Stimulated activated CD8-positive, alpha-beta memory T cell treated with anti-CD3 and anti-CD28 coated beads, Interleukin-7, amount 100 ng/mL, for 1 hour (primary cell): ENCODE data around the gene GTF2F2.
"Not testable (repeated sequence)": the region's sequence is repeated elsewhere in the genome, so short reads cannot be mapped to it uniquely, and the experiment has no call there.

ENCODE experiments used
- DNase-seq, 2 donors: peaks; one replicate each; pipeline ENCODE4 v3.0.0-alpha.2; 2020; ENCODE audit warnings: low read depth in 2 of 2

Gene GTF2F2

GRCh38 chr13:45249662-45250061 is 129.4 kb downstream of the GTF2F2 start:
- DNase-seq, result no peak

- no peak for DNase-seq
These were observed 134.1 kb downstream of the GTF2F2 start for GRCh38 chr13:45254396-45254795.

- no peak for DNase-seq
These were observed 135.1 kb downstream of the GTF2F2 start for GRCh38 chr13:45255247-45255987.

GRCh38 chr13:45256254-45256653 is 135.9 kb downstream of the GTF2F2 start:
- DNase-seq, result no peak

- no peak for DNase-seq
These were observed 137.5 kb downstream of the GTF2F2 start for GRCh38 chr13:45257638-45258333.

- DNase-seq, result no peak
These were observed 138.0 kb downstream of the GTF2F2 start for GRCh38 chr13:45258334-45258675.

- no peak for DNase-seq
These were observed 146.9 kb downstream of the GTF2F2 start for GRCh38 chr13:45267215-45267614.

GRCh38 chr13:45269204-45269603 is 148.9 kb downstream of the GTF2F2 start:
- no peak for DNase-seq

- no peak for DNase-seq
These were observed 156.6 kb downstream of the GTF2F2 start for GRCh38 chr13:45276913-45277312.

- DNase-seq, result no peak
These were observed 157.9 kb downstream of the GTF2F2 start for GRCh38 chr13:45278096-45278645.

GRCh38 chr13:45280011-45280410 is 159.7 kb downstream of the GTF2F2 start:
- no peak for DNase-seq

GRCh38 chr13:45280751-45281634 is 160.7 kb downstream of the GTF2F2 start:
- DNase-seq, result peak in 1 of 2 donors; percentile 5

- DNase-seq, result no peak
These were observed 162.7 kb downstream of the GTF2F2 start for GRCh38 chr13:45282994-45283393.

- DNase-seq, result no peak
These were observed 169.7 kb downstream of the GTF2F2 start for GRCh38 chr13:45289936-45290563.

GRCh38 chr13:45292176-45292575 is 171.9 kb downstream of the GTF2F2 start:
- no peak for DNase-seq

- DNase-seq, result no peak
These were observed 175.2 kb downstream of the GTF2F2 start for GRCh38 chr13:45295536-45295935.

GRCh38 chr13:45296259-45296658 is 175.9 kb downstream of the GTF2F2 start:
- DNase-seq, result no peak

GRCh38 chr13:45297456-45298205 is 177.3 kb downstream of the GTF2F2 start:
- no peak for DNase-seq

- DNase-seq, result no peak
These were observed 177.8 kb downstream of the GTF2F2 start for GRCh38 chr13:45298206-45298505.

- not testable (repeated sequence) for DNase-seq
These were observed 178.2 kb downstream of the GTF2F2 start for GRCh38 chr13:45298550-45298949.

GRCh38 chr13:45299194-45299593 is 178.9 kb downstream of the GTF2F2 start:
- DNase-seq, result no peak
